SK-N-DZ (cell line): ENCODE data around the gene TATDN2.
"Not testable (repeated sequence)": the region's sequence is repeated elsewhere in the genome, so short reads cannot be mapped to it uniquely, and the experiment has no call there.

Experiments used
- DNase-seq: peaks from one replicate; pipeline ENCODE4 v3.0.0-alpha.2; 2015; ENCODE audit warnings: low spot score

The TATDN2 gene

GRCh38 chr3:10289787-10290355, 41.6 kb downstream of the TATDN2 start:
- DNase-seq: no peak

GRCh38 chr3:10290481-10291176, 42.4 kb downstream of the TATDN2 start:
- DNase-seq: no peak

- DNase-seq: no peak
Measured at GRCh38 chr3:10291641-10292040, 43.4 kb downstream of the TATDN2 start.

- DNase-seq: no peak
Measured at GRCh38 chr3:10292505-10293419, 44.5 kb downstream of the TATDN2 start, which contains the start of gene GHRL. TSS of gene GHRL (minus strand) at chr3:10292947. CDS start at chr3:10290180, 2,767 bp downstream.

GRCh38 chr3:10294030-10294586, 45.8 kb downstream of the TATDN2 start:
- no peak for DNase-seq

- not testable (repeated sequence) for DNase-seq
Measured at GRCh38 chr3:10298064-10298463, 49.8 kb downstream of the TATDN2 start.

- DNase-seq: no peak
Measured at GRCh38 chr3:10299175-10299574, 50.9 kb downstream of the TATDN2 start.

GRCh38 chr3:10299679-10300078, 51.4 kb downstream of the TATDN2 start:
- DNase-seq: no peak

- DNase-seq: no peak
Measured at GRCh38 chr3:10300087-10300486, 51.8 kb downstream of the TATDN2 start.

- DNase-seq: no peak
Measured at GRCh38 chr3:10303105-10303504, 54.8 kb downstream of the TATDN2 start.

GRCh38 chr3:10303785-10304184, 55.5 kb downstream of the TATDN2 start:
- DNase-seq: no peak

- DNase-seq: no peak
Measured at GRCh38 chr3:10304905-10305304, 56.6 kb downstream of the TATDN2 start.

GRCh38 chr3:10305331-10305902, 57.2 kb downstream of the TATDN2 start:
- no peak for DNase-seq

- no peak for DNase-seq
Measured at GRCh38 chr3:10306156-10306555, 57.9 kb downstream of the TATDN2 start.

- no peak for DNase-seq
Measured at GRCh38 chr3:10308678-10309077, 60.4 kb downstream of the TATDN2 start.

- DNase-seq: no peak
Measured at GRCh38 chr3:10309736-10310135, 61.5 kb downstream of the TATDN2 start.

- DNase-seq: no peak
Measured at GRCh38 chr3:10310578-10310977, 62.3 kb downstream of the TATDN2 start.

- DNase-seq: no peak
Measured at GRCh38 chr3:10311710-10312109, 63.5 kb downstream of the TATDN2 start.

- no peak for DNase-seq
Measured at GRCh38 chr3:10312391-10312790, 64.1 kb downstream of the TATDN2 start.

GRCh38 chr3:10312861-10313260, 64.6 kb downstream of the TATDN2 start:
- no peak for DNase-seq

- no peak for DNase-seq
Measured at GRCh38 chr3:10315101-10315500, 66.8 kb downstream of the TATDN2 start.
